HG02884 (cell line): ENCODE results near the gene CENPK.
"Not testable (repeated sequence)": the region's sequence is repeated elsewhere in the genome, so short reads cannot be mapped to it uniquely, and the experiment has no call there.

Experiments used
- ATAC-seq: cut with Tn5 transposase; IDR thresholded peaks from one replicate; pipeline ENCODE4 v1.9.1; 2021; ENCODE audit warnings: mild to moderate bottlenecking, moderate library complexity; ENCODE audit not compliant: unreplicated experiment

The CENPK gene

GRCh38 chr5:65562731-65563701 is at the start of gene CENPK, which contains the start of gene PPWD1:
Gene CENPK, minus strand, starts transcription at chr5:65563168. Its CDS starts 8,261 bp downstream, at chr5:65554907.
Gene PPWD1, plus strand, starts transcription at chr5:65563296. Its CDS starts 15 bp downstream, at chr5:65563311.
- peak; percentile 99 for ATAC-seq

GRCh38 chr5:65612298-65612907 is 49.4 kb upstream of the CENPK start:
- ATAC-seq, result no peak

- ATAC-seq, result no peak
These were observed 48.6 kb upstream of the CENPK start for GRCh38 chr5:65611524-65611923.

GRCh38 chr5:65601761-65602160 is 38.8 kb upstream of the CENPK start:
- not testable (repeated sequence) for ATAC-seq

- ATAC-seq, result no peak
These were observed 25.7 kb upstream of the CENPK start for GRCh38 chr5:65588694-65589093.

GRCh38 chr5:65577141-65577540 is 14.2 kb upstream of the CENPK start:
- ATAC-seq, result no peak

GRCh38 chr5:65570598-65571226 is 7.7 kb upstream of the CENPK start:
- ATAC-seq, result no peak

- ATAC-seq, result no peak
These were observed 3.5 kb upstream of the CENPK start for GRCh38 chr5:65566505-65566904.

- ATAC-seq, result no peak
These were observed 809 bp upstream of the CENPK start for GRCh38 chr5:65563777-65564176.

GRCh38 chr5:65556718-65557117 is 6.2 kb downstream of the CENPK start:
- no peak for ATAC-seq

GRCh38 chr5:65556181-65556580 is 6.8 kb downstream of the CENPK start:
- ATAC-seq, result no peak

GRCh38 chr5:65555287-65555686 is 7.7 kb downstream of the CENPK start:
- no peak for ATAC-seq

GRCh38 chr5:65553941-65554340 is 9.0 kb downstream of the CENPK start:
- ATAC-seq, result no peak

- no peak for ATAC-seq
These were observed 14.7 kb downstream of the CENPK start for GRCh38 chr5:65548281-65548680.

GRCh38 chr5:65546141-65546540 is 16.8 kb downstream of the CENPK start:
- ATAC-seq, result no peak

- no peak for ATAC-seq
These were observed 18.5 kb downstream of the CENPK start for GRCh38 chr5:65544473-65544872.

GRCh38 chr5:65539827-65540226 is 23.1 kb downstream of the CENPK start:
- ATAC-seq, result no peak

- no peak for ATAC-seq
These were observed 27.4 kb downstream of the CENPK start for GRCh38 chr5:65535529-65535987.

GRCh38 chr5:65530904-65531303 is 32.1 kb downstream of the CENPK start:
- no peak for ATAC-seq

GRCh38 chr5:65525726-65526125 is 37.2 kb downstream of the CENPK start:
- ATAC-seq, result no peak

GRCh38 chr5:65512170-65512937 is 50.6 kb downstream of the CENPK start:
- ATAC-seq, result no peak
